GM20000 (cell line): ENCODE data around the gene INPP5A.

Experiments used
- DNase-seq: peaks from one replicate; pipeline ENCODE4 v3.0.0; 2012; ENCODE audit warnings: low spot score
- CTCF ChIP-seq: IDR thresholded peaks from 2 replicates; pipeline ENCODE4 v1.5.1; 2012; ENCODE audit warnings: mild to moderate bottlenecking, control low read depth; ENCODE audit errors: extremely low read depth, missing control alignments

INPP5A gene

GRCh38 chr10:132626019-132626760, 88.6 kb downstream of the INPP5A start:
- no peak for DNase-seq
- no peak for TF ChIP-seq CTCF

GRCh38 chr10:132626761-132627665, 89.4 kb downstream of the INPP5A start:
- DNase-seq = no peak
- no peak for TF ChIP-seq CTCF

GRCh38 chr10:132627666-132628531, 90.3 kb downstream of the INPP5A start:
- no peak for TF ChIP-seq CTCF
- peak; percentile 65 for DNase-seq

GRCh38 chr10:132628966-132629900, 91.6 kb downstream of the INPP5A start:
- TF ChIP-seq CTCF = no peak
- no peak for DNase-seq

GRCh38 chr10:132630156-132630555, 92.6 kb downstream of the INPP5A start:
- no peak for DNase-seq
- TF ChIP-seq CTCF = no peak

GRCh38 chr10:132630666-132631337, 93.2 kb downstream of the INPP5A start:
- TF ChIP-seq CTCF = no peak
- no peak for DNase-seq
